Measurements from ENCODE around the gene ZBTB7B.

- TF ChIP-seq POLR2A (IDR thresholded peaks at IDR 0.05) (no peak), CTCF (IDR thresholded peaks at IDR 0.05) (no peak)
These were observed 49.0 kb upstream of the ZBTB7B start for GRCh38 chr1:154953611-154954038.
